HG02798 (cell line): ENCODE measurements around the gene SPDYE9.
"Not testable (repeated sequence)": the region's sequence is repeated elsewhere in the genome, so short reads cannot be mapped to it uniquely, and the experiment has no call there.

Experiments
- ATAC-seq: cut with Tn5 transposase; IDR thresholded peaks from one replicate; pipeline ENCODE4 v1.9.1; 2021; ENCODE audit warnings: mild to moderate bottlenecking; ENCODE audit not compliant: unreplicated experiment, poor library complexity

The SPDYE9 gene

DNA sequence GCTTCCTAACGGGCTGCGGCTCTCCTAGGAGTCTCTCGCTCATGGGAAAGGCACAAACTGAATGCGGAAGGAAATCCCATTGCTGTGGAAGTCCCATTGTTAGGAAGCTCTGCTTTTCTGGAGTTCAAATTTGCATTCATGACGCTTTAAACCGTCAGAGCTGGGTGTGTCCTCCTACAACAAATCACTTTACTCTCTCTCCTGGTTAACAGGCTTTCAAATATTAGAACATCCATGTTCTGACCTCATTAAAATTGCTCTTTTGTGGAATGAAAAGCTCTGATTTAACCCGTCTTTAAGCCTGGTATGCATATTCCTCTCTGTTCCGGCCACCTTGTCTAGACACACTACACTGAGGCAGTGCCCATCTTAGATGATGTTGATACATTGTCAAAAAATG lies at the start of gene SPDYE9:
Gene SPDYE9 (minus strand): TSS at position 101 of the 400 bp plus-strand sequence. CDS start 1,800 bp downstream, outside the sequence.
- not testable (repeated sequence) for ATAC-seq

- not testable (repeated sequence) for ATAC-seq
These were observed 49.0 kb upstream of the SPDYE9 start for GRCh38 chr7:73134866-73135265.

- ATAC-seq: not testable (repeated sequence)
These were observed 46.9 kb upstream of the SPDYE9 start for GRCh38 chr7:73132651-73133217.

DNA sequence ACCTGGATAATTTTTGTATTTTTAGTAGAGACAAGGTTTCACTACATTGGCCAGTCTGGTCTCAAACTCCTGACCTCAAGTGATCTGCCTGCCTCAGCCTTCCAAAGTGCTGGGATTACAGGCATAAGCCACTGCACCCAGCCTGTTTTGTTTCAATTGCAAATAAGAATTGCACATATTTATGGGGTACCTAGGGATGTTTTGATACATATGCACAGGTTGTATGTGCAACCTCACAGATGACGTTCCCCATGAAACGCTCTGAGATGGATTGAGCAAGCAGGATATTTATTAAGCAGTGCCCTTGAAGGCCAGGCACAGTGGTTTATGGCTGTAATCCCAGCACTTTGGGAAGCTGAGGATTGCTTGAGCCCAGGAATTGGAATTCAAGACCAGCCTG lies 44.8 kb upstream of the SPDYE9 start:
- ATAC-seq: not testable (repeated sequence)

- ATAC-seq: not testable (repeated sequence)
These were observed 38.3 kb upstream of the SPDYE9 start for GRCh38 chr7:73124126-73124525.

DNA sequence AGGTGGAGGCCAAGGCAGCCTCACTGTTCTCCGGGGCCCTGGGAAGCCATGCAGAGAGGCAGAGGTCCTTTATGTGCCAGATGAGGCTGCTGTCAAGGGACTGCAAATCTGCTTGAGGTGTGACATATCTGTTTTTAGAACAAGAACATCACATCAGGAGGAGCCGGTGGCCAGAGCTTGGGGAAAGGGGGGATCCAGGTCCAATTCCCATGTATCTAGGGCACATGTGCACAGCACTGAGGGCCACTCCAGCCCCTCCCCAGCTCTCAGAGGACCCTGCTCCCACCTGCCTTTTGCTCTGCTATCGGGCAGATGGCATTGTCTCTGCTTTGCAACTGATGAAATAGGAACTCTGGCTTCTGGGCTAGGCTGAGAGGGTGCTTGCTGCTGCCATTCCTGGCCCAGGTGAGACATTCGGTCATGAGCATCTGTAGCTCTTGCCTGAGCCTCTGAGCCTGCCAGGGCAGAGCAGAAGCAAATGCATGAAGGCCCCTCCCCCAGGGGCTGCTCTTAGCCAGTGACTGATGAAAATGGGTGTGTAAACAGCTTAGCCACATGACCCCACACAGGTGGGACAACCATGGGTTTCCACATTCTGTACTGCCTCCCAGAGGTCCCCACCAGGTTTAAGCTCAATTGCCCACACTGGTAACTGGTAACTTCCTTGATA lies 37.1 kb upstream of the SPDYE9 start:
- ATAC-seq: not testable (repeated sequence)

GRCh38 chr7:73118155-73118554 lies 32.3 kb upstream of the SPDYE9 start:
- ATAC-seq: not testable (repeated sequence)

DNA sequence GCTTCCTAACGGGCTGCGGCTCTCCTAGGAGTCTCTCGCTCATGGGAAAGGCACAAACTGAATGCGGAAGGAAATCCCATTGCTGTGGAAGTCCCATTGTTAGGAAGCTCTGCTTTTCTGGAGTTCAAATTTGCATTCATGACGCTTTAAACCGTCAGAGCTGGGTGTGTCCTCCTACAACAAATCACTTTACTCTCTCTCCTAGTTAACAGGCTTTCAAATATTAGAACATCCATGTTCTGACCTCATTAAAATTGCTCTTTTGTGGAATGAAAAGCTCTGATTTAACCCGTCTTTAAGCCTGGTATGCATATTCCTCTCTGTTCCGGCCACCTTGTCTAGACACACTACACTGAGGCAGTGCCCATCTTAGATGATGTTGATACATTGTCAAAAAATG lies 28.0 kb downstream of the SPDYE9 start, which contains the start of gene SPDYE11:
Gene SPDYE11 (minus strand): TSS at position 101 of the 400 bp plus-strand sequence. CDS start 1,800 bp downstream, outside the sequence.
- ATAC-seq: not testable (repeated sequence)

DNA sequence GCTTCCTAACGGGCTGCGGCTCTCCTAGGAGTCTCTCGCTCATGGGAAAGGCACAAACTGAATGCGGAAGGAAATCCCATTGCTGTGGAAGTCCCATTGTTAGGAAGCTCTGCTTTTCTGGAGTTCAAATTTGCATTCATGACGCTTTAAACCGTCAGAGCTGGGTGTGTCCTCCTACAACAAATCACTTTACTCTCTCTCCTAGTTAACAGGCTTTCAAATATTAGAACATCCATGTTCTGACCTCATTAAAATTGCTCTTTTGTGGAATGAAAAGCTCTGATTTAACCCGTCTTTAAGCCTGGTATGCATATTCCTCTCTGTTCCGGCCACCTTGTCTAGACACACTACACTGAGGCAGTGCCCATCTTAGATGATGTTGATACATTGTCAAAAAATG lies 56.2 kb downstream of the SPDYE9 start, which contains the start of gene SPDYE8:
Gene SPDYE8 (minus strand): TSS at position 101 of the 400 bp plus-strand sequence. CDS start 1,800 bp downstream, outside the sequence.
- ATAC-seq: not testable (repeated sequence)
